Calu3 (cell line): ENCODE measurements around the gene DDX4. TPM values are rescaled to one million over a fixed set of nuclear protein-coding genes. Genes with fewer than 3 reads are reported as not detected.

Experiments
- BruUV-seq: library from RNA; stranded (reverse); fragments of 400-500 nt; replicated peaks from 2 replicates; lab custom pipeline; 2021; lab: Mats Ljungman, UMichigan
- CTCF ChIA-PET: fragments of 300-600 bp; sonication (Branson Sonifier 250); formaldehyde crosslinking; loops from one replicate; lab custom pipeline; 2022; ENCODE audit warnings: antibody characterized with exemption; lab: Charles Lee
- DNase-seq: peaks from one replicate; pipeline ENCODE4 v3.0.0; 2022
- H3K27ac Mint-ChIP-seq: one replicate; pipeline ENCODE4 v1.8.0; 2022; ENCODE audit warnings: mixed read lengths; ENCODE audit not compliant: unreplicated experiment
- H3K27me3 Mint-ChIP-seq: one replicate; pipeline ENCODE4 v1.8.0; 2022; ENCODE audit warnings: mixed read lengths; ENCODE audit not compliant: unreplicated experiment
- H3K36me3 Mint-ChIP-seq: one replicate; pipeline ENCODE4 v1.8.0; 2022; ENCODE audit warnings: mild to moderate bottlenecking, moderate library complexity, mixed read lengths; ENCODE audit not compliant: insufficient read depth, unreplicated experiment
- H3K4me1 Mint-ChIP-seq: one replicate; pipeline ENCODE4 v1.8.0; 2022; ENCODE audit warnings: mild to moderate bottlenecking, low read depth, mixed read lengths; ENCODE audit not compliant: unreplicated experiment
- H3K4me3 Mint-ChIP-seq: one replicate; pipeline ENCODE4 v1.8.0; 2022; ENCODE audit warnings: mild to moderate bottlenecking, low read depth, moderate library complexity, mixed read lengths; ENCODE audit not compliant: unreplicated experiment
- H3K9me3 Mint-ChIP-seq: one replicate; pipeline ENCODE4 v1.8.0; 2022; ENCODE audit warnings: low read depth, mixed read lengths; ENCODE audit not compliant: unreplicated experiment
- CTCF ChIP-seq: fragments of 200-600 bp; IDR thresholded peaks from one replicate; pipeline ENCODE4 v1.8.0; 2022; ENCODE audit warnings: antibody characterized with exemption; ENCODE audit not compliant: unreplicated experiment
- intact Hi-C: fragments of 100-400 bp; cut with micrococcal nuclease; formaldehyde crosslinking; loops from one replicate; pipeline ENCODE4 v1.10.0; 2022; ENCODE audit not compliant: unreplicated experiment
- total RNA-seq: library from RNA; stranded (reverse); gene quantifications from 2 replicates; pipeline ENCODE4 v1.2.3, GENCODE V29; 2022

Gene DDX4
- total RNA-seq, 1 experiment from 2014 or later = not detected

- CTCF ChIA-PET = no interaction called here
- Mint-ChIP-seq H3K27ac (no peak overlapping the region), H3K36me3 (no peaks in the 10 kb centered on the region), H3K9me3 (no peaks in the 10 kb centered on the region), H3K27me3 (no peaks in the 10 kb centered on the region), H3K4me1 (no peaks in the 10 kb centered on the region), H3K4me3 (no peak overlapping the region)
- TF ChIP-seq CTCF = no peak
- no TSS peak for BruUV-seq
- intact Hi-C loops = no loop called here
- no peak for DNase-seq
Measured at GRCh38 chr5:55832446-55832845, 94.6 kb downstream of the DDX4 start.

- Mint-ChIP-seq H3K4me3 (no peak overlapping the region), H3K36me3 (no peaks in the 10 kb centered on the region), H3K27ac (no peak overlapping the region), H3K9me3 (no peaks in the 10 kb centered on the region), H3K4me1 (no peaks in the 10 kb centered on the region), H3K27me3 (no peaks in the 10 kb centered on the region)
- CTCF ChIA-PET = no interaction called here
- no peak for DNase-seq
- TF ChIP-seq CTCF = no peak
- intact Hi-C loops = no loop called here
- no TSS peak for BruUV-seq
Measured at GRCh38 chr5:55836191-55836590, 98.3 kb downstream of the DDX4 start.

GRCh38 chr5:55841976-55842375, 104.1 kb downstream of the DDX4 start:
- no peak overlapping the region for H3K27ac Mint-ChIP-seq
- CTCF ChIA-PET = no interaction called here
- intact Hi-C loops = no loop called here

GRCh38 chr5:55847837-55848236, 110.0 kb downstream of the DDX4 start:
- intact Hi-C loops = no loop called here
- no TSS peak for BruUV-seq
- peaks cover 5% of the 10 kb centered on the region for H3K36me3 Mint-ChIP-seq
- H3K9me3 Mint-ChIP-seq = peaks cover 2% of the 10 kb centered on the region
- no peak overlapping the region for H3K27ac Mint-ChIP-seq
- H3K27me3 Mint-ChIP-seq = no peaks in the 10 kb centered on the region
- CTCF ChIA-PET = no interaction called here
- peaks cover 21% of the 10 kb centered on the region for H3K4me1 Mint-ChIP-seq
- DNase-seq = no peak
- TF ChIP-seq CTCF = no peak
- no peak overlapping the region for H3K4me3 Mint-ChIP-seq

More at GRCh38 chr5:55841976-55842375, 104.1 kb downstream of the DDX4 start:
- BruUV-seq = no TSS peak
- no peak overlapping the region for H3K4me3 Mint-ChIP-seq
- no peaks in the 10 kb centered on the region for H3K27me3 Mint-ChIP-seq
- peaks cover 2% of the 10 kb centered on the region for H3K9me3 Mint-ChIP-seq
- no peak for DNase-seq
- TF ChIP-seq CTCF = no peak
- H3K36me3 Mint-ChIP-seq = no peaks in the 10 kb centered on the region
- H3K4me1 Mint-ChIP-seq = no peaks in the 10 kb centered on the region
